GM12865 (cell line): ENCODE data around the gene PEX26.
A peak's percentile ranks its signal among the peaks of the same experiment; 100 is the strongest.
"Not testable (repeated sequence)": the region's sequence is repeated elsewhere in the genome, so short reads cannot be mapped to it uniquely, and the experiment has no call there.

Experiments used
- DNase-seq: peaks from one replicate; pipeline ENCODE4 v3.0.0; 2010; ENCODE audit warnings: low read depth
- H3K4me3 ChIP-seq: 2 replicates; pipeline ENCODE4 v1.5.1; 2011; ENCODE audit warnings: mild to moderate bottlenecking, low read depth, low read length, control low read depth
- CTCF ChIP-seq: IDR thresholded peaks from 2 replicates; pipeline ENCODE4 v1.5.1; 2011; ENCODE audit warnings: low read length, control low read depth, low read depth, inconsistent platforms; ENCODE audit not compliant: insufficient read depth; ENCODE audit errors: missing control alignments

PEX26 gene

GRCh38 chr22:18069041-18069440 lies 8.7 kb upstream of the PEX26 start:
- no peak for DNase-seq
- no peak overlapping the region for H3K4me3 ChIP-seq
- TF ChIP-seq CTCF = no peak

- no peak overlapping the region for H3K4me3 ChIP-seq
- no peak for TF ChIP-seq CTCF
- no peak for DNase-seq
Observed at GRCh38 chr22:18070041-18070440, 7.7 kb upstream of the PEX26 start.

GRCh38 chr22:18070556-18071306 lies 7.1 kb upstream of the PEX26 start:
- no peak overlapping the region for H3K4me3 ChIP-seq
- peak; percentile 32 for TF ChIP-seq CTCF
- DNase-seq = no peak

GRCh38 chr22:18071307-18071967 lies 6.4 kb upstream of the PEX26 start:
- not testable (repeated sequence) for DNase-seq, H3K4me3 ChIP-seq

- H3K4me3 ChIP-seq = no peak overlapping the region
- no peak for TF ChIP-seq CTCF
- no peak for DNase-seq
Observed at GRCh38 chr22:18071968-18072310, 5.9 kb upstream of the PEX26 start.

- DNase-seq = no peak
- H3K4me3 ChIP-seq = no peak overlapping the region
- TF ChIP-seq CTCF = no peak
Observed at GRCh38 chr22:18073467-18073866, 4.3 kb upstream of the PEX26 start.

- DNase-seq, H3K4me3 ChIP-seq: not testable (repeated sequence)
Observed at GRCh38 chr22:18073927-18074326, 3.9 kb upstream of the PEX26 start.

GRCh38 chr22:18075101-18075719 lies 2.6 kb upstream of the PEX26 start:
- H3K4me3 ChIP-seq = no peak overlapping the region
- TF ChIP-seq CTCF = no peak

More at GRCh38 chr22:18075101-18075719, 2.6 kb upstream of the PEX26 start:
- no peak for DNase-seq
